Keratinocyte (primary cell): ENCODE data around the gene FAM177A1. TPM values are rescaled to one million over a fixed set of nuclear protein-coding genes. Genes with fewer than 3 reads are reported as not detected.

ENCODE experiments used
- DNase-seq: peaks from one replicate; pipeline ENCODE4 v3.0.0-alpha.2; 2011; ENCODE audit warnings: low read depth, missing footprints, low spot score
- FAIRE-seq: peaks from 2 replicates; lab custom pipeline; 2011; peaks lifted over from hg19 to GRCh38; lab: Jason Lieb, UNC
- H2AFZ ChIP-seq: 2 replicates; pipeline ENCODE4 v1.6.0; 2012; ENCODE audit warnings: low read length, control low read depth, inconsistent platforms; ENCODE audit not compliant: control insufficient read depth
- H3K27ac ChIP-seq: 2 replicates; pipeline ENCODE4 v1.5.1; 2011; ENCODE audit warnings: low read length; ENCODE audit not compliant: control insufficient read depth, insufficient read depth
- H3K27me3 ChIP-seq: 3 replicates; pipeline ENCODE4 v1.6.0; 2011; ENCODE audit warnings: low read length; ENCODE audit not compliant: control insufficient read depth, insufficient read depth; ENCODE audit errors: extremely low read depth
- H3K36me3 ChIP-seq, 2 experiments: 2 replicates in 1 of 2; 3 replicates in 1 of 2; pipeline ENCODE4 v1.5.1; 2011; ENCODE audit warnings: low read length in 2 of 2, mild to moderate bottlenecking in 1 of 2; ENCODE audit not compliant: control insufficient read depth in 2 of 2, insufficient read depth in 2 of 2; ENCODE audit errors: extremely low read depth in 1 of 2
- H3K4me1 ChIP-seq: 3 replicates; pipeline ENCODE4 v1.5.1; 2011; ENCODE audit warnings: low read length; ENCODE audit not compliant: control insufficient read depth, insufficient read depth; ENCODE audit errors: extremely low read depth
- H3K4me2 ChIP-seq: 3 replicates; pipeline ENCODE4 v1.6.0; 2011; ENCODE audit warnings: low read depth, low read length; ENCODE audit not compliant: control insufficient read depth, insufficient read depth; ENCODE audit errors: extremely low read depth
- H3K4me3 ChIP-seq, 3 experiments: fragments of 200-600 bp in 1 of 3; sonication (generic) in 1 of 3; 2 replicates in 2 of 3; 3 replicates in 1 of 3; pipeline ENCODE4 v1.5.1; 2011 to 2016; ENCODE audit warnings: low read length in 3 of 3, mild to moderate bottlenecking in 3 of 3, control low read depth in 2 of 3, inconsistent platforms in 1 of 3, low read depth in 1 of 3, mixed read lengths in 1 of 3, mixed run types in 1 of 3, moderate library complexity in 1 of 3; ENCODE audit not compliant: control insufficient read depth in 2 of 3, insufficient read depth in 2 of 3; ENCODE audit errors: extremely low read depth in 1 of 3
- H3K79me2 ChIP-seq: 2 replicates; pipeline ENCODE4 v1.6.0; 2012; ENCODE audit warnings: low read length; ENCODE audit not compliant: control insufficient read depth, insufficient read depth
- H3K9ac ChIP-seq: 3 replicates; pipeline ENCODE4 v1.6.0; 2011; ENCODE audit warnings: low read length; ENCODE audit not compliant: control insufficient read depth, insufficient read depth; ENCODE audit errors: extremely low read depth
- H3K9me1 ChIP-seq: 3 replicates; pipeline ENCODE4 v1.6.0; 2011; ENCODE audit warnings: low read length; ENCODE audit not compliant: control insufficient read depth, insufficient read depth; ENCODE audit errors: extremely low read depth
- H3K9me3 ChIP-seq: 2 replicates; pipeline ENCODE4 v1.5.1; 2012; ENCODE audit warnings: low read depth, low read length; ENCODE audit not compliant: control insufficient read depth
- H4K20me1 ChIP-seq: 3 replicates; pipeline ENCODE4 v1.6.0; 2011; ENCODE audit warnings: low read length; ENCODE audit not compliant: control insufficient read depth, insufficient read depth; ENCODE audit errors: extremely low read depth
- EZH2 ChIP-seq: IDR thresholded peaks from one replicate; pipeline ENCODE4 v1.6.1; 2012; ENCODE audit warnings: inconsistent platforms, mild to moderate bottlenecking, low read length, moderate library complexity
- dilution Hi-C: fragments of 300-500 bp; cut with MboI; formaldehyde crosslinking; loops from one replicate; pipeline ENCODE4 v1.7.0; 2020; ENCODE audit warnings: low sequenced_read_pairs; ENCODE audit not compliant: extremely low pct_ligation_motif_present
- polyA plus RNA-seq, 5 experiments: library from polyadenylated mRNA; depleted of rRNA in 3 of 5; stranded (reverse) in 3 of 5; stranded (forward) in 1 of 5; unstranded in 1 of 5; fragments of >200 nt; gene quantifications; 1 replicate in 1 of 5; 2 replicates in 3 of 5; 3 replicates in 1 of 5; pipeline versions ENCODE4 v1.2.1 to v1.2.3, GENCODE V29; 2011 to 2012; ENCODE audit warnings: missing spikeins in 2 of 5, low read depth in 1 of 5, low replicate concordance in 1 of 5
- TF ChIP-seq, protein P1 (sequence below), 3 experiments: IDR thresholded peaks in 1 of 3; conservative IDR thresholded peaks in 1 of 3; optimal IDR thresholded peaks in 1 of 3; 2 replicates in 2 of 3; 3 replicates in 1 of 3; pipeline versions ENCODE3 to v1.5.1; 2011; ENCODE audit warnings: low read length in 3 of 3, mild to moderate bottlenecking in 3 of 3, moderate library complexity in 2 of 3, control low read depth in 1 of 3, inconsistent platforms in 1 of 3; ENCODE audit not compliant: insufficient read depth in 2 of 3; ENCODE audit errors: extremely low read depth in 1 of 3

The FAM177A1 gene
- polyA plus RNA-seq, 1 donor (not counting 4 experiments of a cell fraction or from before 2014, with no cell fraction given): 53.1 TPM

DNA sequence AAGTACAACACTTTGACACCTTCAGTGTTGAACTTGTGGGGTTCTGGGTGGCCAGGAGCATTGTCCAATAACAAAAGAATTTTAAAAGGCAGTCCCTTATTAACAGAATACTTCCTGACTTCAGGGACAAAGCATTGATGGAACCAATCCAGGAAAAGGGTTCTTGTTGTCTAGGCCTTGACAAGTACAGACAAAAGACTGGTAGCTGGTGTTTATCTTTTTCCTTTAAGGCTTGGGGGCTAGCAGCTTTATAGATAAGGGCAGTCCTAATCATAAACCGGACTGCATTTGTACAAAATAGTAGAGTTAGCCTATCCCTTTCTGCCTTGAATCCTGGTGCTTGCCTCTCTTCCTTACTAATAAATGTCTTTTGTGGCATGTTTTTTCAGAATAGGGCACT, 27.4 kb downstream of the FAM177A1 start:
- no peaks in the 10 kb centered on the region for H3K4me1 ChIP-seq
- no peak for TF ChIP-seq EZH2
- TF ChIP-seq, protein P1, sequence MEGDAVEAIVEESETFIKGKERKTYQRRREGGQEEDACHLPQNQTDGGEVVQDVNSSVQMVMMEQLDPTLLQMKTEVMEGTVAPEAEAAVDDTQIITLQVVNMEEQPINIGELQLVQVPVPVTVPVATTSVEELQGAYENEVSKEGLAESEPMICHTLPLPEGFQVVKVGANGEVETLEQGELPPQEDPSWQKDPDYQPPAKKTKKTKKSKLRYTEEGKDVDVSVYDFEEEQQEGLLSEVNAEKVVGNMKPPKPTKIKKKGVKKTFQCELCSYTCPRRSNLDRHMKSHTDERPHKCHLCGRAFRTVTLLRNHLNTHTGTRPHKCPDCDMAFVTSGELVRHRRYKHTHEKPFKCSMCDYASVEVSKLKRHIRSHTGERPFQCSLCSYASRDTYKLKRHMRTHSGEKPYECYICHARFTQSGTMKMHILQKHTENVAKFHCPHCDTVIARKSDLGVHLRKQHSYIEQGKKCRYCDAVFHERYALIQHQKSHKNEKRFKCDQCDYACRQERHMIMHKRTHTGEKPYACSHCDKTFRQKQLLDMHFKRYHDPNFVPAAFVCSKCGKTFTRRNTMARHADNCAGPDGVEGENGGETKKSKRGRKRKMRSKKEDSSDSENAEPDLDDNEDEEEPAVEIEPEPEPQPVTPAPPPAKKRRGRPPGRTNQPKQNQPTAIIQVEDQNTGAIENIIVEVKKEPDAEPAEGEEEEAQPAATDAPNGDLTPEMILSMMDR (optimal IDR thresholded peaks at IDR 0.05 in 1 of 3, IDR thresholded peaks at IDR 0.05 in 1 of 3, conservative IDR thresholded peaks at IDR 0.05 in 1 of 3; ENCODE audit: extremely low read depth in 1 of 3, insufficient read depth in 2 of 3, low read length in 3 of 3): no peak
- dilution Hi-C loops: no loop called here
- H3K27ac ChIP-seq: no peak overlapping the region
- H4K20me1 ChIP-seq: no peaks in the 10 kb centered on the region
- H3K4me3 ChIP-seq: no peak overlapping the region
- no peaks in the 10 kb centered on the region for H3K9me1 ChIP-seq
- no peaks in the 10 kb centered on the region for H3K9me3 ChIP-seq
- no peaks in the 10 kb centered on the region for H3K27me3 ChIP-seq
- H3K4me2 ChIP-seq: no peak overlapping the region
- FAIRE-seq (no peak), DNase-seq (no peak)
- no peaks in the 10 kb centered on the region for H3K79me2 ChIP-seq
- no peak overlapping the region for H2AFZ ChIP-seq
- H3K36me3 ChIP-seq: peaks cover 6 to 9% of the 10 kb centered on the region in 2 experiments
- H3K9ac ChIP-seq: no peak overlapping the region

DNA sequence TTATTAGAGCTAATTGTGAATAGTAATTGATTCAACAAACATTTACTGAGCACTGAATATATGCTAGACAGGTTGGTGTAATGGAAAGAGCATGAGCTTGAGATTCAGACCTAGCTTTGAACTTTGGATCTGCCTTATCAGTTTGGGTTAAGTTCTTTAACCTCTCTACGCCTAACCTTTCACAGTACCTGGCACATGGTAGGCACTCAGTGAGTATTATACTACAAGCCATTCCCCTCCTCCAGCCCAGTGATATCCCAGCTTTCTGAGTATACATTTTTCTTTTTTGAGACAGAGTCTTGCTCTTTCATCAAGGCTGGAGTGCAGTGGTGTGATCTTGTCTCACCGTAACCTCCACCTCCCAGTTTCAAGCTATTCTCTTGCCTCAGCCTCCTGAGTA, 32.0 kb downstream of the FAM177A1 start:
- H4K20me1 ChIP-seq: no peaks in the 10 kb centered on the region
- no peak overlapping the region for H3K27ac ChIP-seq
- H3K79me2 ChIP-seq: no peaks in the 10 kb centered on the region
- no peaks in the 10 kb centered on the region for H3K9me1 ChIP-seq
- no peak overlapping the region for H3K4me3 ChIP-seq
- no peaks in the 10 kb centered on the region for H3K9me3 ChIP-seq
- no peak overlapping the region for H3K4me2 ChIP-seq
- no peak for FAIRE-seq
- TF ChIP-seq, protein P1 (optimal IDR thresholded peaks at IDR 0.05 in 1 of 3, IDR thresholded peaks at IDR 0.05 in 1 of 3, conservative IDR thresholded peaks at IDR 0.05 in 1 of 3; ENCODE audit: extremely low read depth in 1 of 3, insufficient read depth in 2 of 3, low read length in 3 of 3): no peak
- TF ChIP-seq EZH2: no peak
- no peaks in the 10 kb centered on the region for H3K27me3 ChIP-seq
- peaks cover 2 to 7% of the 10 kb centered on the region in 2 experiments for H3K36me3 ChIP-seq
- no peak overlapping the region for H3K9ac ChIP-seq
- no peaks in the 10 kb centered on the region for H3K4me1 ChIP-seq
- no peak overlapping the region for H2AFZ ChIP-seq
- no peak for DNase-seq
- dilution Hi-C loops: no loop called here
